A673 (cell line): ENCODE data around the gene SLC38A4. TPM values are rescaled to one million over a fixed set of nuclear protein-coding genes. Genes with fewer than 3 reads are reported as not detected.
A peak's percentile ranks its signal among the peaks of the same experiment; 100 is the strongest.

Experiments used
- Bru-seq: library from RNA; stranded (reverse); fragments of 400-500 nt; gene quantifications from one replicate; lab custom pipeline; 2021; lab: Mats Ljungman, UMichigan
- BruChase-seq, 2 experiments: library from RNA; stranded (reverse); fragments of 400-500 nt; gene quantifications; one replicate each; lab custom pipeline; 2021; lab: Mats Ljungman, UMichigan
- BruUV-seq: library from RNA; stranded (reverse); fragments of 400-500 nt; replicated peaks from 2 replicates; lab custom pipeline; 2021; lab: Mats Ljungman, UMichigan
- CTCF ChIA-PET: fragments of 300-600 bp; sonication (Branson Sonifier 250); formaldehyde crosslinking; loops from one replicate; lab custom pipeline; 2022; ENCODE audit warnings: antibody characterized with exemption; lab: Charles Lee
- POLR2A ChIA-PET: fragments of 300-600 bp; sonication (Branson Sonifier 250); formaldehyde crosslinking; loops from one replicate; lab custom pipeline; 2022; ENCODE audit warnings: antibody characterized with exemption; ENCODE audit not compliant: low non-redundant PET; lab: Charles Lee
- DNase-seq: peaks from one replicate; pipeline ENCODE4 v3.0.0-alpha.2; 2015; ENCODE audit warnings: low spot score
- H3K27ac ChIP-seq: fragments of 200-600 bp; sonication (generic); 2 replicates; pipeline ENCODE4 v1.5.1; 2016; ENCODE audit warnings: mixed run types, low read depth, mild to moderate bottlenecking, mixed read lengths, antibody characterized with exemption, low read length; ENCODE audit not compliant: poor library complexity, severe bottlenecking
- H3K27me3 ChIP-seq: fragments of 200-600 bp; sonication (generic); replicated peaks from 2 replicates; pipeline ENCODE4 v1.6.1; 2017; ENCODE audit warnings: mixed run types, low read depth, mild to moderate bottlenecking, mixed read lengths, antibody characterized with exemption, low read length; ENCODE audit not compliant: insufficient read depth, poor library complexity
- H3K36me3 ChIP-seq: fragments of 200-600 bp; sonication (generic); 2 replicates; pipeline ENCODE4 v1.6.1; 2016; ENCODE audit warnings: mixed run types, mild to moderate bottlenecking, mixed read lengths, antibody characterized with exemption, low read length; ENCODE audit not compliant: insufficient read depth, poor library complexity, severe bottlenecking
- H3K4me1 ChIP-seq: fragments of 200-600 bp; sonication (generic); 2 replicates; pipeline ENCODE4 v1.6.1; 2017; ENCODE audit warnings: mixed run types, mild to moderate bottlenecking, mixed read lengths, antibody characterized with exemption, low read length; ENCODE audit not compliant: insufficient read depth, poor library complexity, severe bottlenecking
- H3K4me3 ChIP-seq: fragments of 200-600 bp; sonication (generic); 2 replicates; pipeline ENCODE4 v1.5.1; 2016; ENCODE audit warnings: low read depth, mixed run types, mild to moderate bottlenecking, mixed read lengths, low read length; ENCODE audit not compliant: poor library complexity, severe bottlenecking
- H3K9me3 ChIP-seq: fragments of 200-600 bp; sonication (generic); 2 replicates; pipeline ENCODE4 v1.6.1; 2016; ENCODE audit warnings: mixed run types, low read depth, mild to moderate bottlenecking, mixed read lengths, antibody characterized with exemption, low read length; ENCODE audit not compliant: poor library complexity, severe bottlenecking
- CTCF ChIP-seq: fragments of 300-800, 200-600 bp; sonication (generic); conservative IDR thresholded peaks from 2 replicates; pipeline ENCODE4 v1.5.1; 2017; ENCODE audit warnings: low read depth, mild to moderate bottlenecking, antibody characterized with exemption, low read length, moderate library complexity, mixed read lengths
- EZH2 ChIP-seq: fragments of 200-600 bp; sonication (generic); IDR thresholded peaks from 2 replicates; pipeline ENCODE4 v1.6.1; 2017; ENCODE audit warnings: borderline replicate concordance, low read depth, mild to moderate bottlenecking, mixed read lengths, antibody characterized with exemption, low read length; ENCODE audit not compliant: poor library complexity, severe bottlenecking
- intact Hi-C: fragments of 100-400 bp; cut with micrococcal nuclease; formaldehyde crosslinking; loops from one replicate; pipeline ENCODE4 v1.10.0; 2022; ENCODE audit not compliant: unreplicated experiment
- long read RNA-seq: library from polyadenylated mRNA; stranded (forward); transcript quantifications from one replicate; pipeline ENCODE4 v2.0.0, GENCODE V29; 2022
- total RNA-seq: library from RNA; stranded (reverse); gene quantifications from 2 replicates; pipeline ENCODE4 v1.2.3, GENCODE V29; 2021

SLC38A4 gene
- total RNA-seq (0.42 and 0.58 TPM in 2 replicates), Bru-seq, nascent RNA (percentile 30 among the genes with signal in this experiment), BruChase-seq, experiment 1, labeled RNA remaining after a 2-hour chase (percentile 24 among the genes with signal in this experiment), BruChase-seq, experiment 2, labeled RNA remaining after a 6-hour chase (percentile 28 among the genes with signal in this experiment)
- long read RNA-seq, partial matches to known transcripts = 0 of 1 reads
- long read RNA-seq, other reads (novel, unspliced or antisense) = 1 of 1 reads

GRCh38 chr12:46825591-46826414 is at the start of gene SLC38A4:
Gene SLC38A4, minus strand, starts transcription at chr12:46825997. Its CDS starts 32,926 bp downstream, at chr12:46793071.
- ChIA-PET POLR2A (no interaction called here), CTCF (no interaction called here)
- DNase-seq = peak; percentile 17
- Histone ChIP-seq H3K4me3 (peak within 1 kb of the TSS; percentile 20), H3K9me3 (no peaks in the 10 kb centered on the region), H3K27ac (no peak within 1 kb of the TSS), H3K4me1 (no peaks in the 10 kb centered on the region), H3K27me3 (peaks cover 34% of the 10 kb centered on the region), H3K36me3 (no peaks in the 10 kb centered on the region)
- TF ChIP-seq EZH2 = no peak
- TF ChIP-seq CTCF = no peak
- intact Hi-C loops = no loop called here
- BruUV-seq = no TSS peak

- no peak for TF ChIP-seq CTCF
- no peak for TF ChIP-seq EZH2
- Histone ChIP-seq H3K27me3 (no peaks in the 10 kb centered on the region), H3K36me3 (no peaks in the 10 kb centered on the region), H3K27ac (no peak overlapping the region), H3K9me3 (no peaks in the 10 kb centered on the region), H3K4me1 (no peaks in the 10 kb centered on the region), H3K4me3 (no peak overlapping the region)
- ChIA-PET CTCF (no interaction called here), POLR2A (no interaction called here)
- no TSS peak for BruUV-seq
- DNase-seq = no peak
- intact Hi-C loops = no loop called here
These were observed 49.3 kb upstream of the SLC38A4 start for GRCh38 chr12:46875095-46875494.

- POLR2A ChIA-PET = no interaction called here
- no peaks in the 10 kb centered on the region for H3K36me3 ChIP-seq
- H3K27me3 ChIP-seq = no peaks in the 10 kb centered on the region
- no peaks in the 10 kb centered on the region for H3K4me1 ChIP-seq
- DNase-seq = no peak
- H3K4me3 ChIP-seq = no peak overlapping the region
- CTCF ChIA-PET = no interaction called here
- H3K9me3 ChIP-seq = no peaks in the 10 kb centered on the region
- intact Hi-C loops = no loop called here
- no peak overlapping the region for H3K27ac ChIP-seq
- no peak for TF ChIP-seq EZH2
- TF ChIP-seq CTCF = no peak
- no TSS peak for BruUV-seq
These were observed 48.8 kb upstream of the SLC38A4 start for GRCh38 chr12:46874642-46875041.
